GM18511 (cell line): Measurements from ENCODE around the gene THRB.

ENCODE experiments used
- ATAC-seq: cut with Tn5 transposase; IDR thresholded peaks from one replicate; pipeline ENCODE4 v1.9.1; 2021; ENCODE audit warnings: mild to moderate bottlenecking, moderate library complexity; ENCODE audit not compliant: unreplicated experiment

Gene THRB

GRCh38 chr3:24318677-24319287, 175.9 kb downstream of the THRB start:
- ATAC-seq: no peak

- ATAC-seq: no peak
These were observed 177.7 kb downstream of the THRB start for GRCh38 chr3:24316887-24317383.

- no peak for ATAC-seq
These were observed 178.7 kb downstream of the THRB start for GRCh38 chr3:24315971-24316370.

- ATAC-seq: no peak
These were observed 179.3 kb downstream of the THRB start for GRCh38 chr3:24315356-24315755.

- ATAC-seq: no peak
These were observed 182.8 kb downstream of the THRB start for GRCh38 chr3:24311881-24312280.

- no peak for ATAC-seq
These were observed 183.8 kb downstream of the THRB start for GRCh38 chr3:24310887-24311286.

- no peak for ATAC-seq
These were observed 188.1 kb downstream of the THRB start for GRCh38 chr3:24306518-24306917.

GRCh38 chr3:24305795-24306467, 188.7 kb downstream of the THRB start:
- no peak for ATAC-seq

GRCh38 chr3:24303057-24303754, 191.4 kb downstream of the THRB start:
- ATAC-seq: no peak

GRCh38 chr3:24302396-24302795, 192.3 kb downstream of the THRB start:
- ATAC-seq: no peak

- ATAC-seq: no peak
These were observed 193.7 kb downstream of the THRB start for GRCh38 chr3:24300949-24301348.

GRCh38 chr3:24299806-24300626, 194.6 kb downstream of the THRB start:
- ATAC-seq: no peak

- ATAC-seq: no peak
These were observed 195.3 kb downstream of the THRB start for GRCh38 chr3:24299246-24299805.

- no peak for ATAC-seq
These were observed 198.0 kb downstream of the THRB start for GRCh38 chr3:24296441-24297205.

- no peak for ATAC-seq
These were observed 200.5 kb downstream of the THRB start for GRCh38 chr3:24294150-24294549.

- ATAC-seq: no peak
These were observed 203.0 kb downstream of the THRB start for GRCh38 chr3:24291646-24292045.

- no peak for ATAC-seq
These were observed 204.1 kb downstream of the THRB start for GRCh38 chr3:24290596-24290995.

- no peak for ATAC-seq
These were observed 206.0 kb downstream of the THRB start for GRCh38 chr3:24288496-24289236.

GRCh38 chr3:24287755-24288450, 206.7 kb downstream of the THRB start:
- no peak for ATAC-seq
